OCI-LY1 (cell line): ENCODE data around the gene KDM2A.

Source experiments
- EZH2 ChIP-seq: fragments of 200-600 bp; sonication (generic), shearing (Covaris generic); IDR thresholded peaks from 2 replicates; pipeline ENCODE4 v1.8.0; 2017; ENCODE audit warnings: borderline replicate concordance, mixed run types, mild to moderate bottlenecking, antibody characterized with exemption, low read length, moderate library complexity, mixed read lengths
- TF ChIP-seq, protein P1 (sequence below): fragments of 200-600 bp; sonication (generic), shearing (Covaris generic); IDR thresholded peaks from 2 replicates; pipeline ENCODE4 v1.5.1; 2017; ENCODE audit warnings: mild to moderate bottlenecking, antibody characterized with exemption, low read length, moderate library complexity, mixed read lengths

DNA sequence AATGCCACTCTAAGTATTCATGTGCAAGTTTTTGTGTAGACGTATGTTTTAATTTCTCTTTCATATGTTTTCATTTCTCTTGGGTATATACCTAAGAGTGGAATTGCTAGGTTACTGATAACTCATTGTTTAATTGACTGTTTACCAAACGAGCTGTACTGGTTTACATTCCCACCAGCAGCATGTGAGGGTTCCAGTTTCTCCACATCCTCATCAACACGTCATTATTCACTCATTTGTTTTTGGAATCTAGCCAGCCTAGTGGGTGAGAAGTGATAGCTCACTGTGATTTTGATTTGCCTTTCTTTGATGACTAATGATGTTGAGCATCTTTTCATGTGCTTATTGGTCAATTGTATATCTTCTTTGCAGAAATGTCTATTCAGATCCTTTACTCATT, 174.0 kb downstream of the KDM2A start:
- TF ChIP-seq, protein P1, sequence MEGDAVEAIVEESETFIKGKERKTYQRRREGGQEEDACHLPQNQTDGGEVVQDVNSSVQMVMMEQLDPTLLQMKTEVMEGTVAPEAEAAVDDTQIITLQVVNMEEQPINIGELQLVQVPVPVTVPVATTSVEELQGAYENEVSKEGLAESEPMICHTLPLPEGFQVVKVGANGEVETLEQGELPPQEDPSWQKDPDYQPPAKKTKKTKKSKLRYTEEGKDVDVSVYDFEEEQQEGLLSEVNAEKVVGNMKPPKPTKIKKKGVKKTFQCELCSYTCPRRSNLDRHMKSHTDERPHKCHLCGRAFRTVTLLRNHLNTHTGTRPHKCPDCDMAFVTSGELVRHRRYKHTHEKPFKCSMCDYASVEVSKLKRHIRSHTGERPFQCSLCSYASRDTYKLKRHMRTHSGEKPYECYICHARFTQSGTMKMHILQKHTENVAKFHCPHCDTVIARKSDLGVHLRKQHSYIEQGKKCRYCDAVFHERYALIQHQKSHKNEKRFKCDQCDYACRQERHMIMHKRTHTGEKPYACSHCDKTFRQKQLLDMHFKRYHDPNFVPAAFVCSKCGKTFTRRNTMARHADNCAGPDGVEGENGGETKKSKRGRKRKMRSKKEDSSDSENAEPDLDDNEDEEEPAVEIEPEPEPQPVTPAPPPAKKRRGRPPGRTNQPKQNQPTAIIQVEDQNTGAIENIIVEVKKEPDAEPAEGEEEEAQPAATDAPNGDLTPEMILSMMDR: no peak
- TF ChIP-seq EZH2: no peak
